ENCODE results near the gene ITGAX.
A peak's percentile ranks its signal among the peaks of the same experiment; 100 is the strongest.

Gene ITGAX

DNA sequence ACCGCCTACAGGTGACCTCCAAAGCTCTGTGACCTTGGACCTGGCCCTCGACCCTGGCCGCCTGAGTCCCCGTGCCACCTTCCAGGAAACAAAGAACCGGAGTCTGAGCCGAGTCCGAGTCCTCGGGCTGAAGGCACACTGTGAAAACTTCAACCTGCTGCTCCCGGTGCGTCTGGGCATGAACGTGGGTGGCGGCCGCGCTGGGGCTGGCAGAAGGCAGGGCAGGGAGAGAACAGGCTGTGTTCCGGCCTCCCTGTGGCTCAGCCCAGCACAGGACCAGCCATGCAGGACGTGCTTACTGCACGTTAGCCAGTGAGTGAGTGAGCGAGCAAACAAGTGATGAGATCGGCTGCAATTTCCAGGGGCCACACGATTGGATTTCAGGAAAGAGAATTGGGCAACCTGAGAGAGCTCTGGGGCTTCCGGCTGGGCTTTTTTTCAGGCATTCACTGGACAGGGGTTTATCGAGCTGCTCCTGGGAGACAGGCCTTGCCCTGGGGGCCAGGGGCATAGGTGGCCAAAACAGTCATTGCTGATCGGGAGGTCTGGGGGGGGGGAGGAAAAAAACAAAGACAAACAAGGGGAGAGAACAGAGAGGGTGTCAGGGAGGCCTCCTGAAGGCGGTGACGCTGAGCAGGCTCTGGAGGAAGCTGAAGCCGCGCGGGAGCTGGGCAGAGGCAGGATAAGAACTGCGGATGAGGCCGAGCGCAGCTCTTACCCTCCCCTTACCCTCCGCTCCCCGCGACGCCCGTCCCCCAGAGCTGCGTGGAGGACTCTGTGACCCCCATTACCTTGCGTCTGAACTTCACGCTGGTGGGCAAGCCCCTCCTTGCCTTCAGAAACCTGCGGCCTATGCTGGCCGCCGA, 16.9 kb downstream of the ITGAX start:
- ChIA-PET POLR2A (no interaction called here), CTCF (interaction anchor here (1.8 kb wide), 1 partner anchor 10 kb away, joined by 8 read pairs; no protein-coding TSS in a partner anchor)
- TF ChIP-seq, protein P1, sequence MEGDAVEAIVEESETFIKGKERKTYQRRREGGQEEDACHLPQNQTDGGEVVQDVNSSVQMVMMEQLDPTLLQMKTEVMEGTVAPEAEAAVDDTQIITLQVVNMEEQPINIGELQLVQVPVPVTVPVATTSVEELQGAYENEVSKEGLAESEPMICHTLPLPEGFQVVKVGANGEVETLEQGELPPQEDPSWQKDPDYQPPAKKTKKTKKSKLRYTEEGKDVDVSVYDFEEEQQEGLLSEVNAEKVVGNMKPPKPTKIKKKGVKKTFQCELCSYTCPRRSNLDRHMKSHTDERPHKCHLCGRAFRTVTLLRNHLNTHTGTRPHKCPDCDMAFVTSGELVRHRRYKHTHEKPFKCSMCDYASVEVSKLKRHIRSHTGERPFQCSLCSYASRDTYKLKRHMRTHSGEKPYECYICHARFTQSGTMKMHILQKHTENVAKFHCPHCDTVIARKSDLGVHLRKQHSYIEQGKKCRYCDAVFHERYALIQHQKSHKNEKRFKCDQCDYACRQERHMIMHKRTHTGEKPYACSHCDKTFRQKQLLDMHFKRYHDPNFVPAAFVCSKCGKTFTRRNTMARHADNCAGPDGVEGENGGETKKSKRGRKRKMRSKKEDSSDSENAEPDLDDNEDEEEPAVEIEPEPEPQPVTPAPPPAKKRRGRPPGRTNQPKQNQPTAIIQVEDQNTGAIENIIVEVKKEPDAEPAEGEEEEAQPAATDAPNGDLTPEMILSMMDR (IDR thresholded peaks at IDR 0.05; ENCODE audit: control extremely low read depth, extremely low read depth, low read depth, missing control alignments) = no peak
- DNase-seq (ENCODE audit: extremely low spot score) = no peak

DNA sequence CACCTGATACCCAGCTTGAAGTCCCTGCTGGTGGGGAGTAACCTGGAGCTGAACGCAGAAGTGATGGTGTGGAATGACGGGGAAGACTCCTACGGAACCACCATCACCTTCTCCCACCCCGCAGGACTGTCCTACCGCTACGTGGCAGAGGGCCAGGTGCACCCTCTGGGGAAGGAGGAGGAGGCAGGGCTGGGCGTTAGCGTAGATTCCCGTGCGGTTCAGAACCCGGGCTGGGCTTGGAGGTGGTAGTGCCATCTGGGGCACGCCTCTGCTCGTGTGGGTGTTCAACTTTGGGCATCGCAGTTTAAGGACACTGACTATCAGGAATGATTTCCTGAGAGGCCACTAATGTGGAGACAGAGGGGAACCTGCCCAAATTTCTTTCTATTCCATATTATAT, 18.3 kb downstream of the ITGAX start:
- TF ChIP-seq, protein P1 (IDR thresholded peaks at IDR 0.05; ENCODE audit: control extremely low read depth, extremely low read depth, low read depth, missing control alignments) = no peak
- CTCF ChIA-PET = interaction anchor here (0.7 to 1.8 kb wide), 3 partner anchors 9 to 30 kb away, joined by 3 to 8 read pairs (median 3); no protein-coding TSS in a partner anchor
- DNase-seq (ENCODE audit: extremely low spot score) = no peak
- POLR2A ChIA-PET = no interaction called here

DNA sequence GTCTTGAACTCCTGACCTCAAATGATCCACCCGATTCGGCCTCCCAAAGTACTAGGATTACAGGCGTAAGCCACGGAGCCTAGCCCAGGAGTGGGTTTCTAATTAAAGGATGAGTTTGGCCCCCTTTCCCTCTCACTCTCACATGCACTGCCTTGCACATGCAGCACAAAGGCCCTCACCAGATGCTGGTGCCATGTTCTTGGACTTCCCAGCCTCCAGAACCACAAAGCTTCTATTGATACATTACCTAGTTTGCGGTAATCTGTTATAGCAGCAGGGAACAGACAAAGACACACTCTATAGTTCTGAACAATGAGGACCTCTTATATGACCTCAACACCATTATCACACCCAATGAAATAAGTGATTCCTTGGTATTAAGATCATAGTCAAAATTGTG, 20.3 kb downstream of the ITGAX start:
- no peak for DNase-seq (ENCODE audit: extremely low spot score)
- ChIA-PET POLR2A (no interaction called here), CTCF (interaction anchor here (1.4 kb wide), 1 partner anchor 12 kb away, joined by 3 read pairs; no protein-coding TSS in a partner anchor)
- TF ChIP-seq, protein P1 (IDR thresholded peaks at IDR 0.05; ENCODE audit: control extremely low read depth, extremely low read depth, low read depth, missing control alignments) = no peak

DNA sequence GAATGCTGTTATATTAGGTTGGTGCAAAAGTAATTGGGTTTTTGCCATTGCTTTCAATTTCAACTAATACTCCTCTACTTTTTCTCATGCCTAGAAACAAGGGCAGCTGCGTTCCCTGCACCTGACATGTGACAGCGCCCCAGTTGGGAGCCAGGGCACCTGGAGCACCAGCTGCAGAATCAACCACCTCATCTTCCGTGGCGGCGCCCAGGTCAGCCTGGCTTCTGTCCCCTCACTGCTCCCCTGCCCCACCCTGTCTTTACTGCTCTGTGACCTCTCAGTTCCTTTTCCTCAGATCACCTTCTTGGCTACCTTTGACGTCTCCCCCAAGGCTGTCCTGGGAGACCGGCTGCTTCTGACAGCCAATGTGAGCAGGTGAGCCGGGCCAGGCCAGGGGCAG, 21.7 kb downstream of the ITGAX start:
- ChIA-PET CTCF (interaction anchor here (1.2 to 1.6 kb wide), 2 partner anchors 11 to 16 kb away, joined by 4 to 6 read pairs; no protein-coding TSS in a partner anchor), POLR2A (no interaction called here)
- peak; percentile 23 for DNase-seq (ENCODE audit: extremely low spot score)
- TF ChIP-seq, protein P1 (IDR thresholded peaks at IDR 0.05; ENCODE audit: control extremely low read depth, extremely low read depth, low read depth, missing control alignments) = no peak

DNA sequence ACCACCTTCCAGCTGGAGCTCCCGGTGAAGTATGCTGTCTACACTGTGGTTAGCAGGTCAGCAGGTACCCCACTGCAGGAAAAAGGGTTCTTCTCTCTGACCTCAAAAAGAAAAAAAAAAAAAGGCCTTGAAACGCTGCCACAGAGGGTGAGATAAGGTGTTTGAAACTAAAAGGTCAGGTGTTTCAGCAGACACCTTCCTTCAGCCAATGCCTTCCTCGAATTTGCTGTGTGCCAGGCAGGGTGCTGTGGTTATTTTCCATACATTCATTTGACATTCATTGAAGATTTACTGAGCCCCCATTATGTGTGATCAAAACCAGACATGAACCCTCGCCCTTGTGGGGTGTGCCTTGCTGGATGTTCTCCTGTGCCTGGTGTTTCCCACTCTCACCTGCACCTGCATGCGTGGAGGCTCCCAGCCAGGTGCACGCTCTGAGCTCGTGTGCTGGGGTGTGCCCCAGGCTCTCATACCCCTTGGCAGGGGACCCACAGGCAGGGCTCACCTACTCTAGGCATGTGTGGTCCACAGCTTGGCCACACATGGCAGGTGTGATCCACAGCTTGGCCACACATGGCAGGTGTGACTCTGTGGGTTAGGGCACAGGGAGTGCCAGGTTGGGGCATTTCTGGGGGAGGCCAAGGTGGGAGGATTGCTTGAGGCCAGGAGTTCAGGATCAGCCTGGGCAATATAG, 22.4 kb downstream of the ITGAX start:
- POLR2A ChIA-PET = no interaction called here
- TF ChIP-seq, protein P1 (IDR thresholded peaks at IDR 0.05; ENCODE audit: control extremely low read depth, extremely low read depth, low read depth, missing control alignments) = no peak
- no peak for DNase-seq (ENCODE audit: extremely low spot score)
- CTCF ChIA-PET = interaction anchor here (0.8 to 1.6 kb wide), 2 partner anchors 16 to 176 kb away, joined by 3 to 6 read pairs; no protein-coding TSS in a partner anchor

DNA sequence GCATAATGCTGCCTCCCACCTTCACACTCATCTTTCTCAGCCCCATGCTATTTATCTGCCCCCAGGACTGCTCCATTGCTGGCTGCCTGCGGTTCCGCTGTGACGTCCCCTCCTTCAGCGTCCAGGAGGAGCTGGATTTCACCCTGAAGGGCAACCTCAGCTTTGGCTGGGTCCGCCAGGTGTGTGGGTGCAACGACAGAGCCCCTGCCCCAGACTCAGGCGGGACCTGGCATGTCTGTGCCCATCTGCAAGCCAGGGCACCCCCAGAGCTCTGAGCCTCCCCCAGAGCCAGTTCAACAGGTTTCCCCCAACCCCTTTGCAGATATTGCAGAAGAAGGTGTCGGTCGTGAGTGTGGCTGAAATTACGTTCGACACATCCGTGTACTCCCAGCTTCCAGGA, 25.2 kb downstream of the ITGAX start:
- CTCF ChIA-PET = interaction anchor here (0.8 to 1.3 kb wide), 4 partner anchors 22 to 125 kb away, joined by 3 read pairs; partner anchors contain the start of gene ZNF843

More for the DNA sequence above, 25.2 kb downstream of the ITGAX start:
- TF ChIP-seq, protein P1 (IDR thresholded peaks at IDR 0.05; ENCODE audit: control extremely low read depth, extremely low read depth, low read depth, missing control alignments) = no peak
- DNase-seq (ENCODE audit: extremely low spot score) = no peak
- POLR2A ChIA-PET = no interaction called here

Data from GM10248 (cell line).